K562 (cell line): ENCODE results near the gene AGO4. TPM values are rescaled to one million over a fixed set of nuclear protein-coding genes. Genes with fewer than 3 reads are reported as not detected.
A peak's percentile ranks its signal among the peaks of the same experiment; 100 is the strongest.

Experiments
- ATF1 ChIP-seq, 2 experiments: fragments of 450-650 bp in 1 of 2; IDR thresholded peaks; 2 replicates each; pipeline ENCODE4 v1.6.1; 2016; ENCODE audit warnings: missing compliant biosample characterization in 1 of 2, missing genetic modification characterization in 1 of 2
- CBFA2T2 ChIP-seq: fragments of 450-650 bp; conservative IDR thresholded peaks from 2 replicates; pipeline ENCODE4 v1.6.1; 2017; ENCODE audit warnings: mild to moderate bottlenecking
- CC2D1A ChIP-seq: fragments of 450-650 bp; IDR thresholded peaks from 2 replicates; pipeline ENCODE4 v1.6.1; 2017; ENCODE audit warnings: mild to moderate bottlenecking
- EHMT2 ChIP-seq: fragments of 450-650 bp; IDR thresholded peaks from 2 replicates; pipeline ENCODE4 v1.6.1; 2018; ENCODE audit warnings: antibody characterized with exemption
- ETV6 ChIP-seq, 3 experiments: fragments of 150-350 bp in 1 of 3; sonication (generic) in 1 of 3; formaldehyde crosslinking in 1 of 3; IDR thresholded peaks; 2 replicates each; pipeline versions ENCODE4 v1.6.1 to v1.8.0; 2014 to 2022; ENCODE audit warnings: borderline replicate concordance in 2 of 3, low read depth in 2 of 3, antibody characterized with exemption in 1 of 3, low read length in 1 of 3, mild to moderate bottlenecking in 1 of 3, missing genetic modification reagents in 1 of 3
- KLF16 ChIP-seq: IDR thresholded peaks from 2 replicates; pipeline ENCODE4 v1.6.1; 2016; ENCODE audit warnings: antibody characterized with exemption
- MYNN ChIP-seq, 2 experiments: sonication (generic); formaldehyde crosslinking in 1 of 2; IDR thresholded peaks; 2 replicates each; pipeline versions ENCODE4 v1.5.0 to v1.6.1; 2016 to 2020; ENCODE audit warnings: antibody characterized with exemption in 1 of 2, missing genetic modification reagents in 1 of 2
- NBN ChIP-seq: fragments of 450-650 bp; IDR thresholded peaks from 2 replicates; pipeline ENCODE4 v1.6.1; 2016; ENCODE audit warnings: low read depth, mild to moderate bottlenecking
- PRMT5 ChIP-seq: sonication (generic); formaldehyde crosslinking; IDR thresholded peaks from 2 replicates; pipeline ENCODE4 v1.5.0; 2020; ENCODE audit warnings: missing genetic modification reagents
- THRAP3 ChIP-seq: fragments of 450-650 bp; IDR thresholded peaks from 2 replicates; pipeline ENCODE4 v1.6.1; 2016; ENCODE audit warnings: mild to moderate bottlenecking, inconsistent platforms, borderline replicate concordance
- XRCC5 ChIP-seq: fragments of 200-400 bp; formaldehyde crosslinking; IDR thresholded peaks from 2 replicates; pipeline ENCODE4 v1.6.1; 2017; ENCODE audit warnings: low read depth, mild to moderate bottlenecking, low read length
- YY1 ChIP-seq, 3 experiments: IDR thresholded peaks; 2 replicates each; pipeline ENCODE4 v1.6.1; 2011; ENCODE audit warnings: low read length in 2 of 3, mild to moderate bottlenecking in 2 of 3, moderate library complexity in 2 of 3, borderline replicate concordance in 1 of 3, control low read depth in 1 of 3, low read depth in 1 of 3; ENCODE audit not compliant: insufficient read depth in 3 of 3, insufficient replicate concordance in 2 of 3, control insufficient read depth in 1 of 3, insufficient read length in 1 of 3; ENCODE audit errors: extremely low read depth in 1 of 3
- ZFX ChIP-seq: sonication (generic); formaldehyde crosslinking; IDR thresholded peaks from 2 replicates; pipeline ENCODE4 v1.8.0; 2022; ENCODE audit warnings: mild to moderate bottlenecking, missing genetic modification reagents, moderate library complexity
- ZNF174 ChIP-seq: fragments of 250-450 bp; sonication (Bioruptor Pico); IDR thresholded peaks from 2 replicates; pipeline ENCODE4 v1.4.0; 2020; ENCODE audit warnings: mild to moderate bottlenecking
- ZNF197 ChIP-seq: fragments of 200-800 bp; sonication (Bioruptor generic); IDR thresholded peaks from 2 replicates; pipeline ENCODE4 v1.6.1; 2016; ENCODE audit warnings: low read depth, missing genetic modification characterization, missing compliant biosample characterization
- polyA plus RNA-seq, 8 experiments: library from polyadenylated mRNA; depleted of rRNA in 4 of 8; stranded (reverse) in 5 of 8; unstranded in 3 of 8; fragments of >200 nt; fragmentation: Nextera tagmentation in 2 of 8; fragmentation: Illumina TruSeq in 1 of 8; extraction: Ambion mirVana in 2 of 8; extraction: Trizol in 1 of 8; gene quantifications; 2 replicates each; pipeline versions ENCODE4 v1.2.1 to v1.2.3, GENCODE V29; 2011 to 2014; ENCODE audit warnings: inconsistent platforms in 1 of 8, missing spikeins in 1 of 8
- total RNA-seq, 7 experiments: library from RNA; depleted of rRNA in 6 of 7; stranded (reverse); fragments of >200 nt in 6 of 7; fragmentation: Illumina TruSeq in 2 of 7; extraction: Trizol in 2 of 7; gene quantifications; 2 replicates each; pipeline versions ENCODE4 v1.2.1 to v1.2.3, GENCODE V29; 2011 to 2021; ENCODE audit warnings: low replicate concordance in 1 of 7
- TF ChIP-seq, protein P1 (sequence below): fragments of 250-450 bp; sonication (Bioruptor Pico); IDR thresholded peaks from 2 replicates; pipeline ENCODE4 v1.5.0; 2021; ENCODE audit warnings: mild to moderate bottlenecking, moderate library complexity
- TF ChIP-seq, protein P2 (sequence below): sonication (generic); formaldehyde crosslinking; IDR thresholded peaks from 2 replicates; pipeline ENCODE4 v1.8.0; 2023; ENCODE audit warnings: missing genetic modification reagents, mild to moderate bottlenecking, borderline replicate concordance

AGO4 gene
- total and polyA plus RNA-seq, 9 of the 15 experiments (the other 6 are each of a cell fraction or from before 2014, with no cell fraction given) = 1.3 to 10.5 (median 6.5) TPM

DNA sequence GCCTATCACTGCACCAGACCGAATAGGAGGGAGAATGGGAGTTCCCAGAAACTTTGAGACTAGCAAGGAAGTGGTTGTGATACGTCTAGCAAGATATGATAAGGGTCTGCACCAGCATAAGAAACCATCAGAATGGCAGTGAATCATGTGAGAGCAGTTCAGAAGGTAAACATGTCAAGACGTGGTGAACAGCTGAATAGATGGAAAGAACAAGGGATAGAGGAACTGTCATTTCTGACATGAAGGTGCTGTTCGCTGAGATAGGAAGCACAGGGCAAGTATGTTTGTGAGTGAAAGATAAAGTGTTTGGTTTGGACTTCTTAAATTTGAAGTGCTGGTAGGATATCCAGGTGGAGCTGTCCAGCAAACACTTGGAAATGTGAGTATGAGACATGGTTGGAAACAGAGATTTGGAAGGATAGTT lies 74.0 kb downstream of the AGO4 start (continued):
- no peak for TF ChIP-seq ZNF197 (CRISPR knock-in tag)
- no peak for TF ChIP-seq YY1 (IDR thresholded peaks at IDR 0.05; ENCODE audit: borderline replicate concordance in 1 of 3, control insufficient read depth in 1 of 3, extremely low read depth in 1 of 3, insufficient read depth in 3 of 3, insufficient read length in 1 of 3, insufficient replicate concordance in 2 of 3, low read depth in 1 of 3, low read length in 2 of 3)
- TF ChIP-seq CC2D1A = no peak
- no peak for TF ChIP-seq ATF1 (CRISPR knock-in tag; IDR thresholded peaks at IDR 0.05)
- TF ChIP-seq ATF1 (tag; IDR thresholded peaks at IDR 0.05) = peak; percentile 57; the same call in 1 of the 2 replicates
- peak; percentile 54; the same call in 1 of the 2 replicates for TF ChIP-seq MYNN (IDR thresholded peaks at IDR 0.05)
- TF ChIP-seq MYNN (CRISPR knock-in tag; IDR thresholded peaks at IDR 0.05) = no peak
- TF ChIP-seq THRAP3 = no peak
- TF ChIP-seq CBFA2T2 = peak; percentile 80
- TF ChIP-seq, protein P1, sequence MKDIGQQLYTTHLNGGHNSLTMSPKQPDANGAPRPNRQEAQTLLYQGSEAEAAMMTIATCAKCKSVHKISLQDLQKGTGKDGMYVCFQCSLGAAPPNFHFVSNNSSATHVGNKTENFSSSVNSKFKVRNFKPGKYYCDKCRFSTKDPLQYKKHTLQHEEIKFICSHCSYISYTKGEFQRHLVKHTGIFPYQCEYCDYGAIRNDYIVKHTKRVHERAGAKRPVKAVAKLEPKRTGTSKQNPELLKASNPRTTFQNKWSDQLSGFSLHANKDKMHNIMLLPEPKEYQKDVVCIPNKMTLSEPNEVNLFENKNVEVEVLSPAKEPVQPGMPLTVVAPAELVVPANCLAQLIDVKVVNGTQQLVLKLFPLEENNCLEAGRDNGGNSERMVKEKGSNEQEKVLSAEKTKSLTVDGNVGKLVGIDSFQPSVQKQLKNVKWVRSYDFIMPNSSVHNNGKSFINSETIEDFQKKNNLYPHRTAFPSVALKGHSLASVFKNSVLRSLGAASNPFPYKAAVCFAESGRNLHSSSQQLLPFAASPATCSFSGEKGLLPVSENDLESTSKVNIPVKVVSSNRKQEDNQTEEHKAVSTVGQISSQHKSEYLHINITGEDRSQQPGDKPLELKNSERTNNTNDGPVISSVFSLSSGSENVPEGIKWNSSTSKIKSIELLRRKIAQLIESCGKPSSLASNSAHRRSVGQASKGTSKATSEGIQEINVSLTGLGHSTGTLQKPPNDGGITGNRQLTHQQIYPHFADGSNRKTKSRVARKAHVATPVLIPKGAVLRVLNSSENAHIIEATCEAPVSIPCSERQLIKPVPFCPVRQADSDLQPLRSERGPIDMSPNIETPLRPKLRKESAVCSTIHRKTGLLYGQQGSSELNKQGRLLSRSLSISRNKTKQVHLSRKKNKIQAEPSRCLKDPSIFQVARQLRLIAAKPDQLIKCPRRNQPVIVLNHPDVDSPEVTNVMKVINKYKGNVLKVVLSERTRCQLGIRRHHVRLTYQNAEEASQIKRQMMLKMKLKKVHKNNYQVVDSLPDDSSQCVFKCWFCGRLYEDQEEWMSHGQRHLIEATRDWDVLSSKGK (CRISPR knock-in tag) = no peak
- TF ChIP-seq PRMT5 = no peak
- peak; percentile 99 for TF ChIP-seq EHMT2
- no peak for TF ChIP-seq ETV6 (IDR thresholded peaks at IDR 0.05; ENCODE audit: borderline replicate concordance in 1 of 2, low read depth in 2 of 2, low read length in 1 of 2)
- TF ChIP-seq ETV6 (CRISPR knock-in tag; IDR thresholded peaks at IDR 0.05; ENCODE audit: borderline replicate concordance) = no peak
- peak; percentile 43; the same call in 1 of the 2 replicates for TF ChIP-seq KLF16
- peak; percentile 92 for TF ChIP-seq NBN
- TF ChIP-seq XRCC5 = no peak
- no peak for TF ChIP-seq ZNF174 (CRISPR knock-in tag)
- TF ChIP-seq, protein P2, sequence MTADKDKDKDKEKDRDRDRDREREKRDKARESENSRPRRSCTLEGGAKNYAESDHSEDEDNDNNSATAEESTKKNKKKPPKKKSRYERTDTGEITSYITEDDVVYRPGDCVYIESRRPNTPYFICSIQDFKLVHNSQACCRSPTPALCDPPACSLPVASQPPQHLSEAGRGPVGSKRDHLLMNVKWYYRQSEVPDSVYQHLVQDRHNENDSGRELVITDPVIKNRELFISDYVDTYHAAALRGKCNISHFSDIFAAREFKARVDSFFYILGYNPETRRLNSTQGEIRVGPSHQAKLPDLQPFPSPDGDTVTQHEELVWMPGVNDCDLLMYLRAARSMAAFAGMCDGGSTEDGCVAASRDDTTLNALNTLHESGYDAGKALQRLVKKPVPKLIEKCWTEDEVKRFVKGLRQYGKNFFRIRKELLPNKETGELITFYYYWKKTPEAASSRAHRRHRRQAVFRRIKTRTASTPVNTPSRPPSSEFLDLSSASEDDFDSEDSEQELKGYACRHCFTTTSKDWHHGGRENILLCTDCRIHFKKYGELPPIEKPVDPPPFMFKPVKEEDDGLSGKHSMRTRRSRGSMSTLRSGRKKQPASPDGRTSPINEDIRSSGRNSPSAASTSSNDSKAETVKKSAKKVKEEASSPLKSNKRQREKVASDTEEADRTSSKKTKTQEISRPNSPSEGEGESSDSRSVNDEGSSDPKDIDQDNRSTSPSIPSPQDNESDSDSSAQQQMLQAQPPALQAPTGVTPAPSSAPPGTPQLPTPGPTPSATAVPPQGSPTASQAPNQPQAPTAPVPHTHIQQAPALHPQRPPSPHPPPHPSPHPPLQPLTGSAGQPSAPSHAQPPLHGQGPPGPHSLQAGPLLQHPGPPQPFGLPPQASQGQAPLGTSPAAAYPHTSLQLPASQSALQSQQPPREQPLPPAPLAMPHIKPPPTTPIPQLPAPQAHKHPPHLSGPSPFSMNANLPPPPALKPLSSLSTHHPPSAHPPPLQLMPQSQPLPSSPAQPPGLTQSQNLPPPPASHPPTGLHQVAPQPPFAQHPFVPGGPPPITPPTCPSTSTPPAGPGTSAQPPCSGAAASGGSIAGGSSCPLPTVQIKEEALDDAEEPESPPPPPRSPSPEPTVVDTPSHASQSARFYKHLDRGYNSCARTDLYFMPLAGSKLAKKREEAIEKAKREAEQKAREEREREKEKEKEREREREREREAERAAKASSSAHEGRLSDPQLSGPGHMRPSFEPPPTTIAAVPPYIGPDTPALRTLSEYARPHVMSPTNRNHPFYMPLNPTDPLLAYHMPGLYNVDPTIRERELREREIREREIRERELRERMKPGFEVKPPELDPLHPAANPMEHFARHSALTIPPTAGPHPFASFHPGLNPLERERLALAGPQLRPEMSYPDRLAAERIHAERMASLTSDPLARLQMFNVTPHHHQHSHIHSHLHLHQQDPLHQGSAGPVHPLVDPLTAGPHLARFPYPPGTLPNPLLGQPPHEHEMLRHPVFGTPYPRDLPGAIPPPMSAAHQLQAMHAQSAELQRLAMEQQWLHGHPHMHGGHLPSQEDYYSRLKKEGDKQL (CRISPR knock-in tag) = no peak
- TF ChIP-seq ZFX (CRISPR knock-in tag) = no peak
